Ramos (cell line): ENCODE measurements around the gene ABCA4.
"Not testable (repeated sequence)": the region's sequence is repeated elsewhere in the genome, so short reads cannot be mapped to it uniquely, and the experiment has no call there.

Experiments used
- in situ Hi-C: fragments of 300-500 bp; cut with MboI; formaldehyde crosslinking; loops from one replicate; pipeline ENCODE4 v1.14.3; 2022; ENCODE audit warnings: low sequenced_read_pairs; ENCODE audit not compliant: unreplicated experiment

ABCA4 gene

DNA sequence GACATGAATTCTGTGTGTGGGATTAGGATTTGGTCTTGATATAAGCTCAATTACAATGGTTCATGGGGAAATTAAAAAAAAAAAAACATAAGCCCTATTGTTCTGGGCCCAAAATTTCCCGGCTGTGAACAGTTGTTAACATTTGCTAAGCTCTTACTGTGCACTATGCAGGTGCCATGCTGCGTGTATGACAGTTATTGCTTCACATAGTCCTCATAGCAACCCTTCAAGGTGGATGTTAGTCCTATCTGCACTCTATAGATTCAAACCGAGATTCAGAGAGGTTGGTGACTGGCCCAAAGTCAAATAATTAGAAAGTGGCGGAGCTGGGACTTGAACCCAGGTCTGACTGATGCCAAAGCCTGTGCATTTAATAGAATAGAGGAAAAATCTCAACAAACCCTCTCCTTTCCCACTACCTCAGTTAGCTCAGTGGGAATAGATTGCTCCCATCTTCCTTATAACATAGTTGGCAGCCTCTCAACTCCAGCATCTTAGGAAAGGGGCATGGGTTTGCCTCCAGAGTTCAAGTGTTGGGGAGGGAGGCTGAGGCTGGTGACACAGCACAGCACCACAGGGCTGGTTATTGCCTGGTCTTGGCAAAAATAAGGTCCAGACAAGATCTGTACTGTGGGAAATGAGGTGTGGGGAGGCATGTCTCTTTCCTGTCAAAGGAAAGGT, 156.7 kb downstream of the ABCA4 start:
- in situ Hi-C loops: no loop called here

DNA sequence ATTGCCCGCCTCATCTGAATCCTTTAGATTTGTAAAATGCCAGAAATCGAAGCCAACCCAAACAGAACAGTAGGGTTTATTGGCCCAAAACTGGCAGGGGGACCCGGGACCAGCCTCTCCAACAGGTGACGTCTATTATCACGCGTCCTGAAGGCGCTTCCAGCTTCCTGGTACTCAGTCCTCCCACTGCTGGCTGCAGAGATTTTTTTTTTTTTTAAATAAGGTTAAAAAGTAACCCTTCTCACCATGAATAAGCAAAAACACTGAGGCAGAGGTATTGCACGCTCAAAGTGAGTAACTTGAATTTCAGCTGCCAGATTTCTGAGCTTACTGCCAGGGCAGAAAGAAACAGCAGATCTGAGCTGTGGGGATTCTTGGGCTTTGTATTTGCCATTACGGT, 157.4 kb downstream of the ABCA4 start:
- in situ Hi-C loops: no loop called here

GRCh38 chr1:93961906-93962305, 159.0 kb downstream of the ABCA4 start:
- in situ Hi-C loops: no loop called here

- in situ Hi-C loops: no loop called here
These were observed 159.5 kb downstream of the ABCA4 start for GRCh38 chr1:93961443-93961842.

DNA sequence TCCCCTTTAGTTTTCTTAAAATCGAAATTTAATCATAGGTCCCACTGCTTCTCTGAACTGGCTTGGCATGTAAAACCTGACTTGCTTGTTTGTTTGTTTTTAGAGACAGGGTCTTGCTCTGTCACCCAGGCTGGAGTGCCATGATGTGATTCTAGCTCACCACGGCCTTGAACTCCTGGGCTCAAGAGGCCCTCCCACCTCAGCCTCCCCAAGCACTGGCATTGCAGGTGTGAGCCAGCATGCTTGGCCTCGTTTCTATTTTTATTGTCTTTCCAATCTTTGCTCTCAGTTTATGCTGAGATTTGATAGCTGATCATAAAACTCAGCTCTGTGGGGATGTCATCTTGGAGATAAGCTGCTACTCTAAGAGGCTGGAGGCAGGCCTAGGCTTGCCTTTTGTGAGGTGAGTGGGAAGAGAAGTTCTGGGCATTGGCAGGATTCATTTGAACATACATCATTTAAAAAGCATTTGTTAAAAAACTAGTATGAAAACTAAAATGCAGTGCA, 160.3 kb downstream of the ABCA4 start:
- in situ Hi-C loops: no loop called here

GRCh38 chr1:93959413-93959812, 161.5 kb downstream of the ABCA4 start:
- in situ Hi-C loops: no loop called here

GRCh38 chr1:93958726-93959100, 162.2 kb downstream of the ABCA4 start:
- in situ Hi-C loops: no loop called here

GRCh38 chr1:93958032-93958725, 162.8 kb downstream of the ABCA4 start:
- in situ Hi-C loops: no loop called here

- in situ Hi-C loops: no loop called here
These were observed 165.2 kb downstream of the ABCA4 start for GRCh38 chr1:93955765-93956164.

GRCh38 chr1:93947002-93947686, 173.8 kb downstream of the ABCA4 start:
- in situ Hi-C loops: not testable (repeated sequence)
